ENCODE data around the gene C5orf34. TPM values are rescaled to one million over a fixed set of nuclear protein-coding genes. Genes with fewer than 3 reads are reported as not detected.
"Not testable (repeated sequence)": the region's sequence is repeated elsewhere in the genome, so short reads cannot be mapped to it uniquely, and the experiment has no call there.

The C5orf34 gene
- total RNA-seq, 2 donors from 2014 or later, result 1.3 TPM; not detected in 1

DNA sequence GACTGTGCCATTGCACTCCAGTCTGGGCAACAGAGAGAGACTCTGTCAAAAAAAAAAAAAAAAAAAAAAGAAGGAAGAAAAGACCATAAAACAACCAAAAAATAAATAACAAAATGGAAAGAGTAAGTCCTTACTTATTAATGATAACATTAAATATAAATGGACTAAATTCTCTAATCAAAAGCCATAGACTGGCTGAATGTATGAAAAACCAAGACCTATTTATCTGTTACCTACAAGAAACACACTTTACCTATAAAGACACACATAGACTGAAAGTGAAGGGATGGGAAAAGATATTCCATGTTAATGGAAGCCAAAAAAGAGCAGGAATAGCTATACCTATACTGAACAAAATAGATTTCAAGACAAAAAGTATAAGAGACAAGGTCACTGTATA is 47.8 kb downstream of the C5orf34 start:
- no peaks in the 10 kb centered on the region for H3K27me3 ChIP-seq
- H3K4me3 ChIP-seq, result no peak overlapping the region
- no peak for DNase-seq
- intact Hi-C loops (cut with DNase I), result no loop called here
- H3K9me3 ChIP-seq, result no peaks in the 10 kb centered on the region
- no peak for ATAC-seq
- no peaks in the 10 kb centered on the region for H3K4me1 ChIP-seq
- H3K27ac ChIP-seq, result no peak overlapping the region
- TF ChIP-seq, protein P1, sequence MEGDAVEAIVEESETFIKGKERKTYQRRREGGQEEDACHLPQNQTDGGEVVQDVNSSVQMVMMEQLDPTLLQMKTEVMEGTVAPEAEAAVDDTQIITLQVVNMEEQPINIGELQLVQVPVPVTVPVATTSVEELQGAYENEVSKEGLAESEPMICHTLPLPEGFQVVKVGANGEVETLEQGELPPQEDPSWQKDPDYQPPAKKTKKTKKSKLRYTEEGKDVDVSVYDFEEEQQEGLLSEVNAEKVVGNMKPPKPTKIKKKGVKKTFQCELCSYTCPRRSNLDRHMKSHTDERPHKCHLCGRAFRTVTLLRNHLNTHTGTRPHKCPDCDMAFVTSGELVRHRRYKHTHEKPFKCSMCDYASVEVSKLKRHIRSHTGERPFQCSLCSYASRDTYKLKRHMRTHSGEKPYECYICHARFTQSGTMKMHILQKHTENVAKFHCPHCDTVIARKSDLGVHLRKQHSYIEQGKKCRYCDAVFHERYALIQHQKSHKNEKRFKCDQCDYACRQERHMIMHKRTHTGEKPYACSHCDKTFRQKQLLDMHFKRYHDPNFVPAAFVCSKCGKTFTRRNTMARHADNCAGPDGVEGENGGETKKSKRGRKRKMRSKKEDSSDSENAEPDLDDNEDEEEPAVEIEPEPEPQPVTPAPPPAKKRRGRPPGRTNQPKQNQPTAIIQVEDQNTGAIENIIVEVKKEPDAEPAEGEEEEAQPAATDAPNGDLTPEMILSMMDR (IDR thresholded peaks at IDR 0.05), result no peak
- TF ChIP-seq POLR2A (IDR thresholded peaks at IDR 0.05), result no peak
- no peaks in the 10 kb centered on the region for H3K36me3 ChIP-seq (replicated peaks in 1 of 2; ENCODE audit: insufficient read depth in 1 of 2, low read depth in 2 of 2)

DNA sequence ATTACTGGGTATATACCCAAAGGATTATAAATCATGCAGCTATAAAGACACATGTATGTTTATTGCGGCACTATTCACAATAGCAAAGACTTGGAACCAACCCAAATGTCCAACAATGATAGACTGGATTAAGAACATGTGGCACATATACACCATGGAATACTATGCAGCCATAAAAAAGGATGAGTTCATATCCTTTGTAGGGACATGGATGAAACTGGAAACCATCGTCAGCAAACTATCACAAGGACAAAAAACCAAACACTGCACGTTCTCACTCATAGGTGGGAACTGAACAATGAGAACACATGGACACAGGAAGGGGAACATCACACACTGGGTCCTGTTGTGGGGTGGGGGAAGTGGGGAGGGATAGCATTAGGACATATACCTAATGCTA is 49.5 kb downstream of the C5orf34 start:
- H3K36me3 ChIP-seq (replicated peaks in 1 of 2; ENCODE audit: insufficient read depth in 1 of 2, low read depth in 2 of 2); H3K4me3 ChIP-seq; ATAC-seq; H3K4me1 ChIP-seq; intact Hi-C loops (cut with DNase I); H3K9me3 ChIP-seq; DNase-seq; H3K27me3 ChIP-seq; H3K27ac ChIP-seq: not testable (repeated sequence)
- 98 to 100% methylated on average over 3 of the region's 3 CpGs for WGBS, 2 donors

DNA sequence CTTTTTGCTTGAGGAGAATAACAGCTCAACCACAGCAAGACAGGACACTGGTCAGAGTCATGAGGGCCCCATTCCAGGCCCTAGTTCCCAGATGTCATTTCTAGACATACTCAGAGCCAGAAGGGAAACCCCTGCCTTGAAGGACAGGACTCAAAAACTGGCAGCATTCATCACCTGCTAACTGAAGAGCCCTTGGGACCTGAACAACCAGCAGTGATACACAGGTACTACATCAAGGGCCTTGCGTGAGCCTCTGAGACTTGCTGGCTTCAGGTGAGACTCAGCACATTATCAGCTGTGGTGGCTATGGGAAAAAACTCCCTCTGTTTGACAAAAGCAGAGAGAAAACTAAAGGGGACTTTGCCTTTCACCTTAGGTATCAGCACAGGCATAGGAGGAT is 53.9 kb downstream of the C5orf34 start:
- H3K27me3 ChIP-seq, result no peaks in the 10 kb centered on the region
- 96% methylated on average over 1 of the region's 1 CpG; no CpG with 5 or more reads in 1 of the 2 donors for WGBS, 2 donors
- H3K27ac ChIP-seq, result no peak overlapping the region
- no peaks in the 10 kb centered on the region for H3K9me3 ChIP-seq
- H3K4me1 ChIP-seq, result no peaks in the 10 kb centered on the region
- no peak for TF ChIP-seq POLR2A (IDR thresholded peaks at IDR 0.05)
- TF ChIP-seq, protein P1 (IDR thresholded peaks at IDR 0.05), result no peak
- H3K36me3 ChIP-seq (replicated peaks in 1 of 2; ENCODE audit: insufficient read depth in 1 of 2, low read depth in 2 of 2), result no peaks in the 10 kb centered on the region
- no peak for ATAC-seq
- DNase-seq, result no peak
- H3K4me3 ChIP-seq, result no peak overlapping the region
- intact Hi-C loops (cut with DNase I), result no loop called here

DNA sequence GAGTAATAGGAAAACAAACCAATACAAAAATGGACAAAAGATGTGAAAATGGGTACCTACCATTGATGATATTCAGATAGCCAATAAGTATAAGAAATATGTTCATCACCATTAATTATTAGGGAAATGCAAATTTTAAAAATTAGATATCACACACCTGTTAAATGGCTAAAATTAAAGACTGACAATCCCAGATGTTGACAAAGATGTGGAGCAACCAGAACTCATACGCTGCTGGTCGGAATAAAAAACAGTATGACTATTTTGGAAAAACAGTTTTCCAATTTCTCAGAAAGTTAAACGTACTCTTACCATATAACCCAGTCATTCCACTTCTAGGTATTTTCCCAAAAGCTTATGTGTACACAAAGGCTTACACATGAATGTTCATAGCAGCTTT is 58.4 kb downstream of the C5orf34 start:
- Histone ChIP-seq H3K27ac (no peak overlapping the region), H3K27me3 (no peaks in the 10 kb centered on the region), H3K36me3 (replicated peaks in 1 of 2; ENCODE audit: insufficient read depth in 1 of 2, low read depth in 2 of 2) (peaks cover 0 to 2% of the 10 kb centered on the region in 2 donors), H3K4me1 (no peaks in the 10 kb centered on the region), H3K4me3 (no peak overlapping the region), H3K9me3 (no peaks in the 10 kb centered on the region)
- 92 to 100% methylated on average over 3 of the region's 3 CpGs for WGBS, 2 donors
- TF ChIP-seq POLR2A (IDR thresholded peaks at IDR 0.05), result no peak
- TF ChIP-seq, protein P1 (IDR thresholded peaks at IDR 0.05), result no peak
- DNase-seq, result no peak
- intact Hi-C loops (cut with DNase I), result no loop called here
- no peak for ATAC-seq

DNA sequence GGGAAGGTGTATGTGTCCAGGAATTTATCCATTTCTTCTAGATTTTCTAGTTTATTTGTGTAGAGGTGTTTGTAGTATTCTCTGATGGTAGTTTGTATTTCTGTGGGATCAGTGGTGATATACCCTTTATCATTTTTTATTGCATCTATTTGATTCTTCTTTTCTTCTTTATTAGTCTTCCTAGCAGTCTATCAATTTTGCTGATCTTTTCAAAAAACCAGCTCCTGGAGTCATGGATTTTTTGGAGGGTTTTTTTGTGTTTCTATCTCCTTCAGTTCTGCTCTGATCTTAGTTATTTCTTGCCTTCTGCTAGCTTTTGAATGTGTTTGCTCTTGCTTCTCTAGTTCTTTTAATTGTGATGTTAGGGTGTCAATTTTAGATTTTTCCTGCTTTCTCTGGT is 73.4 kb downstream of the C5orf34 start:
- H3K4me1 ChIP-seq; H3K4me3 ChIP-seq; H3K36me3 ChIP-seq (replicated peaks in 1 of 2; ENCODE audit: insufficient read depth in 1 of 2, low read depth in 2 of 2); ATAC-seq; intact Hi-C loops (cut with DNase I); H3K9me3 ChIP-seq; DNase-seq; H3K27ac ChIP-seq; H3K27me3 ChIP-seq: not testable (repeated sequence)

DNA sequence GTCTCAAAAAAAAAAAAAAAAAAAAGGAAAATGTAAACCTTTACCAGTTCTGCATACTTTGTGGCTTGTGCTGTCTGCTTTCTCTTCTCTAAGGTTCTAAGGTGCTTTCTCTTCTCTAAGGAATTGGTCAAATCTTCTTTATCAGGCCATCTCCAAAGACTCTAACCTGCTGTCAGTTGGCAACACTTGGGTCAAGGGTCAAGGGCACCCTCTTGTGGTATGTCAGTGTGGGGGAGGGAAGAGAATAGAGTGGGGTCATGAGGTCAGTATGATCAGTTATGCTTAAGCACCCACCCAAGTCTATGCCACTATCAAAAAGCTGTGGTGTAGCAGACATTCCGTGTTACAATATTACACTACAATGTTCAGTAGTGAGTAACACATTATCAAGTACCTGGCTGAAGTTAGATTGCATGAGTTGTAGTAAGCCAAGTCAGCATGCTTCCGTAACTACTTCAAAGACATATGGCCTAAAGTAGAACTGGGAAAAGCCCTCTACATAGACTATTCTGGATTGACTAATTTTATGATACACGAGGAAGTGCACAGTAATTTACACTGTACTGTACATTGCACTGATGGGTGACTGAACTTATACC is 77.8 kb downstream of the C5orf34 start:
- intact Hi-C loops (cut with DNase I), result no loop called here
- Histone ChIP-seq H3K27me3 (no peaks in the 10 kb centered on the region), H3K27ac (no peak overlapping the region), H3K36me3 (replicated peaks in 1 of 2; ENCODE audit: insufficient read depth in 1 of 2, low read depth in 2 of 2) (no peaks in the 10 kb centered on the region), H3K4me3 (no peak overlapping the region), H3K9me3 (peaks cover 0 to 5% (median 0%) of the 10 kb centered on the region in 3 donors), H3K4me1 (peaks cover 21% of the 10 kb centered on the region)
- 95 to 98% methylated on average over 3 of the region's 3 CpGs for WGBS, 2 donors
- no peak for DNase-seq
- no peak for TF ChIP-seq POLR2A (IDR thresholded peaks at IDR 0.05)
- TF ChIP-seq, protein P1 (IDR thresholded peaks at IDR 0.05), result no peak
- no peak for ATAC-seq
